GM20000 (cell line): Measurements from ENCODE around the gene F12.
A peak's percentile ranks its signal among the peaks of the same experiment; 100 is the strongest.

Experiments used
- DNase-seq: peaks from one replicate; pipeline ENCODE4 v3.0.0; 2012; ENCODE audit warnings: low spot score
- TF ChIP-seq, protein P1 (sequence below): IDR thresholded peaks from 2 replicates; pipeline ENCODE4 v1.5.1; 2012; ENCODE audit warnings: mild to moderate bottlenecking, control low read depth; ENCODE audit errors: extremely low read depth, missing control alignments

F12 gene

DNA sequence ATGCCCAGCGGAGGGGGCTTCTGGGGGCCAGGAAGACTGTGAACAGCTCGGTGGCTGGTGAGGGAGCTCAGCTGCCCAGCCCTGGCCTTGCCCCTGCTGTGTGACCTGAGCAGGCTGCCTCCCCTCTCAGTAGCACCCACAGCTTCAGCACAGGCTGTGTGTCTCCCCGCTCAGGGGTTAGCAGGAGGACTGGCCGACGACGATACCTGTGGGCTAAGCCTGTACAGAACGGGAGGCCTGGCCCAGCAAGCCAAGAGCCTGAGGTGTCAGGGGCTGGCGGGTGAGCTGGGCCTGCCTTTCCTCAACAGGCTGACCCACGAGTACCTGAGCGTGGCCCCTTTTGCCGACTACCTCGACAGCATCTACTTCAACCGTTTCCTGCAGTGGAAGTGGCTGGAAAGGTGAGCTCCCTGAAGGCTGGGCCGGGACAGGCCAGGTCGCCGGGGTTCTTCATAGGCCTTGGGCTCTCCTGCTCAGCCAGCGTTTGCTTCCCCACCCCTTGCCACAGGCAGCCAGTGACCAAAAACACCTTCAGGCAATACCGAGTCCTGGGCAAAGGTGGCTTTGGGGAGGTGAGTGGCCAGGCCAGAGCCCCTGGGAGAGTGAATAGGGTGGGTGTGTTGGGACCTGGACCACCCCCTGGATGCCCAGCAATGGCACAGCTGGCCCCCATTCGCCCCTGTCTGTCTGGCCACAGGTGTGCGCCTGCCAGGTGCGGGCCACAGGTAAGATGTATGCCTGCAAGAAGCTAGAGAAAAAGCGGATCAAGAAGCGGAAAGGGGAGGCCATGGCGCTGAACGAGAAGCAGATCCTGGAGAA, 23.7 kb upstream of the F12 start:
- TF ChIP-seq, protein P1, sequence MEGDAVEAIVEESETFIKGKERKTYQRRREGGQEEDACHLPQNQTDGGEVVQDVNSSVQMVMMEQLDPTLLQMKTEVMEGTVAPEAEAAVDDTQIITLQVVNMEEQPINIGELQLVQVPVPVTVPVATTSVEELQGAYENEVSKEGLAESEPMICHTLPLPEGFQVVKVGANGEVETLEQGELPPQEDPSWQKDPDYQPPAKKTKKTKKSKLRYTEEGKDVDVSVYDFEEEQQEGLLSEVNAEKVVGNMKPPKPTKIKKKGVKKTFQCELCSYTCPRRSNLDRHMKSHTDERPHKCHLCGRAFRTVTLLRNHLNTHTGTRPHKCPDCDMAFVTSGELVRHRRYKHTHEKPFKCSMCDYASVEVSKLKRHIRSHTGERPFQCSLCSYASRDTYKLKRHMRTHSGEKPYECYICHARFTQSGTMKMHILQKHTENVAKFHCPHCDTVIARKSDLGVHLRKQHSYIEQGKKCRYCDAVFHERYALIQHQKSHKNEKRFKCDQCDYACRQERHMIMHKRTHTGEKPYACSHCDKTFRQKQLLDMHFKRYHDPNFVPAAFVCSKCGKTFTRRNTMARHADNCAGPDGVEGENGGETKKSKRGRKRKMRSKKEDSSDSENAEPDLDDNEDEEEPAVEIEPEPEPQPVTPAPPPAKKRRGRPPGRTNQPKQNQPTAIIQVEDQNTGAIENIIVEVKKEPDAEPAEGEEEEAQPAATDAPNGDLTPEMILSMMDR: no peak
- DNase-seq: no peak

DNA sequence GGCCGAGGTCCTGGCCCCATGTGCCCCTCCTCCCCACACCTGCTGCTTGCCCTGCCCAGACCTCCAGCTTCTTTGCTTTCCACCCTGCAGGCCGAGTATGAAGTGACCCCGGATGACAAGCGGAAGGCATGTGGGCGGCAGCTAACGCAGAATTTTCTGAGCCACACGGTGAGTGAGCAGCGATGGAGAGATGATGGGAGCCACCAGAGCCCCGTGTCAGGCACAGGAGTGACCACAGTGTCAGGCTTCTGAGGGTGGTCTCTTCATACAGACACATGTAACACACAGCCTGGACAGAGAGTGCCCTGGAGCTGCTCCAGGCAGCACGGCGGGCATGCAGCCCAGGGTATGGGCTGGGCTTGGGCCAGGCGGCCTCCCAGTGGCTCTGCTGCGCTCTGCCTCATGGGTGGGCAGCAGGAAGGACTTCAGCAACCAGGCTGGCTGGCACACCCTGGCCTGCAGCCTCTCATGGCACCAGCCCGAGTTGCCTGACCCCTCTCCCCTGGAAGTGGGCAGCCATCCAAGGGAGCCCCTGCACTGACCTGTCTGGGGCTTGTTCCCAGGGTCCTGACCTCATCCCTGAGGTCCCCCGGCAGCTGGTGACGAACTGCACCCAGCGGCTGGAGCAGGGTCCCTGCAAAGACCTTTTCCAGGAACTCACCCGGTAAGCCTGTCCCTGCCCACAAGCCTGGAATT, 22.9 kb upstream of the F12 start:
- TF ChIP-seq, protein P1: no peak
- no peak for DNase-seq

DNA sequence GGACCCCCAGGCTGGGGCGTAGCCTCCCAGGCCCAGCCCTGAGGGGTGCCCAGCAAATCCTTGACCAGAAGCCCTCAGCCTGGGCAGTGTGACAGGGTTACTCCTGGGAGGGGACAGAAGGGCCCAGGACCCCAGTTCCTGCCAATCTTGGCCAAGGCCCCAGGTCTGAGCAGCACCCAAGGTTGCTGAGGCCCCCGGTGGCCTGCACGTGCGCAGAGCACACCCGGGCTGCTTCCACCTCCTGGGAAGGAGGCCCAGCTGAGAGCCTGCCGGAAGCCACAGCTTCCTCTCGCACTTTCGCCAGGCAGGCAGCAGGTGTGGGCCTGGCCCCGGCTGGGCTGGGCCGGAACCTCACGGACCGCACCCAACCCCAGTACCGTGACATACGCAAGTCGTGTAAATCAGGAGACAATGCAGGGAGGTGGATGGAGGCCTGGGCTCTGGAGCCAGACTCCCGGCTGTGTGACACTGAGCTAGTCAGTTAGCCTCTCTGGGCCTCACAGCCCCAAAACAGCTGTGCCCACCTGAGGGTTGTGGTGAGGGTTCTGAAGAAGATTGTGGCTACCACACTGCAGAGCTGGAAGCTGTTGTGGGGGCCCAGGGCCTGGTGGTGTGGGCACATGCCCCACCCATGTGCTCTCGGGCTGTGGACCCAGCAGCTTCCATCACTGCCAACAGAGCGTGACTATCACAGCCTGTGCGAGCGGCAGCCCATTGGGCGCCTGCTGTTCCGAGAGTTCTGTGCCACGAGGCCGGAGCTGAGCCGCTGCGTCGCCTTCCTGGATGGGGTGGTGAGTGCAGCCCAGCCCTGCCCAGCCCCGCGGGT, 22.2 kb upstream of the F12 start:
- peak; percentile 72 for DNase-seq
- TF ChIP-seq, protein P1: no peak

DNA sequence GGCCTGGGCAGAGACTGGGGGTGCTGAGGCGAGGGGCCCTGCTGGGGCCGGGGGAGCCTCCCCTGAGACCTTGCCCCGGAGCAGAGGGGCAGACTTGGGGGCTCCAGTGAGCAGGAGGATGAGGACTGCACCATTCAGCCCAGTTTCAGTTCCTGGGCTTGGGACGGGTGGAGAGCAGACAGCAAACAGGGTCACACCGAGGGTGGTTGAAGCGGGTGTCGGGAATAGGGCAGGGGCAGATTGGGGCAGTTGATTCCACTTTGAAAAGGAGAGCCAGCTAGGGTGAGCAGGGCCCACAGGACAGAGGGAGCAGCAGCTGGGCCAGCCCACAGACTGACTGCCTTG, 21.6 kb upstream of the F12 start:
- TF ChIP-seq, protein P1: no peak
- no peak for DNase-seq

DNA sequence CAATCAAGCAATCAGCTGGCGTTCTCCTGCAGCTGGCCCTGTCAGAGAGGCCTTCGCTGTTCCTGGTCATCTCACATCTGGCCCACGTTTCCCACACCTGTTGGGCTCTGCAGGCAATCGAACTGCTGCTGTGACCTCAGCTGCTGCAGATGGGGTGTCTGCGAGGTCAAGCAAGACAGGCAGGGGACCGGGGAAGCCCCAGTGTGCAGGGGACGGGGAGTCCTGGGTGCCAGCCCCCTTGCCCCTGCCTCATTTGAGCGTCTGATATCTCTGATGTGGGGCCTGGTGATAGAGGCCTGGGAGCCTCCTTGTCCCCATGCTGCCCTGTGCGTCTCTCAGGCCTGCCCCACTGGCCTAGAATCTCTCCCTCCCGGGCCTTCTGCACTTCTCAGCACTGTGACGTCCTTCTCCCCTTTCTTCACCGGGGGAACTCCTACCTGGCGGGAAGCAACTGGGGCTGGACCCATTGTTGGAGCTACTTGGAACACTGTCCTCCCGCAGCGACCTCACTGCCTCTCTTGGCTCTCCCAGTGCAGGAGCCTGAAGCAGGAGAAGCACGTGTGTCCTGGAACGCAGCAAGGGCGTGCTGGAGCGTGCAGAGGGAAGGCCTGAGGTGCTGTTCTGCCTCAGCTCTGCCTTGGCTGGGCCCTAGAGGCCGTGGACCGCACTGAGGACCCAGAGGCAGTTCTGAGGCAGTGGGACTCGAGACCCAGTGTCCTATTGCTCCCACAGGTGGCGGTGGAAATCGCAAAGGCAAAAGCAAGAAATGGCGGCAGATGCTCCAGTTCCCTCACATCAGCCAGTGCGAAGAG, 21.0 kb upstream of the F12 start:
- peak; percentile 68 for DNase-seq
- TF ChIP-seq, protein P1: no peak

DNA sequence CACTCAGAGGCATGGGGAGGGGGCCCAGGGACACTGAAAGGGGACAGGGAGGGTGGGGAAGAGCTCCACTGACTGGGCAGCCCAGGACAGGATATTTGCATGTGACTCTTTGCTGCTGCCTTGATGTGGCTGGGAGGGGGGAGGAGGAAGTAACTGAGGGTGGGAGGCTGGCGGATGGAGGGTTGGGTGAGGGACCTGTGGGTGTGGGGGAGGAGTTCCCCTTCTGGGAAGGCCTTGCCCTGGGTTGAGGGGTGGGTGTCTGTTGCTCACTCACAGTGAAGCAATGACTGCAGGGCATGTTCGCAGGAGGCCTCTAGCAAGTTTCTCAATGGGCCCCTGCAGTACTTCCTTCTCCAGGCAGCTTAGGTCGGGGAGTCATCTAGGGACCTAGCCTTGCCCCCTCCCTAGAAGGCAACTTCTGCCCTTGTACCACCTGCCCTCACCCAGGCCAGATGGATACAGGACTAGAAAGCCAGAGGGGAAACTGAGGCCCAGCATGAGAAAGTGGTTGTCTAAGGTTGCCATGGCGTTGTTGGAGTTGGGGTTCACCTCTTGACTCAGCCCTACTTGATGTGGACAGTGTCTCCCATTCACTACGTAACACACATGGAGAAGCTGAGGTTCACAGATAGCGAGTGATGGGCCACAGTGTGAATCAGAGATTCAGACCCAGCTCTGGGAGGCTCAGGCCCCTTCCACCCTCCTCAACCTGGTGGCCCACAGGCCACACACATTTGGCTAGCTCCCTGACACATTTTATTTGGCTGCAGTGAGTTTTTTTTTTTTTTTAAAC, 20.1 kb upstream of the F12 start:
- peak; percentile 82 for DNase-seq
- TF ChIP-seq, protein P1: no peak
